Activated T-cell treated with anti-CD3 and anti-CD28 coated beads, Interleukin-2, amount 50 U/mL, for 72 hours (primary cell): ENCODE measurements around the gene PADI2. TPM values are rescaled to one million over a fixed set of nuclear protein-coding genes. Genes with fewer than 3 reads are reported as not detected.
A peak's percentile ranks its signal among the peaks of the same experiment; 100 is the strongest.

Experiments used
- ATAC-seq, 2 donors: fragments of 150-1000 bp; cut with Tn5 transposase; replicated peaks in 1 of 2; 2 replicates each; pipeline ENCODE4 v1.10.0; 2021; ENCODE audit warnings: moderate library complexity in 2 of 2, mild to moderate bottlenecking in 1 of 2
- DNase-seq, 2 donors: peaks; one replicate each; pipeline ENCODE4 v3.0.0; 2021 to 2022; ENCODE audit warnings: mixed read lengths in 1 of 2
- H3K27ac Mint-ChIP-seq: one replicate; pipeline ENCODE4 v1.8.0; 2022; ENCODE audit warnings: mild to moderate bottlenecking, moderate library complexity, mixed read lengths
- H3K27me3 Mint-ChIP-seq: one replicate; pipeline ENCODE4 v1.8.0; 2022; ENCODE audit warnings: low read depth, mixed read lengths
- H3K36me3 Mint-ChIP-seq, 2 donors: one replicate each; pipeline ENCODE4 v1.8.0; 2022; ENCODE audit warnings: mixed read lengths in 2 of 2, mild to moderate bottlenecking in 1 of 2; ENCODE audit not compliant: insufficient read depth in 2 of 2
- H3K4me1 Mint-ChIP-seq: one replicate; pipeline ENCODE4 v1.8.0; 2022; ENCODE audit warnings: low read depth, mixed read lengths
- H3K4me3 Mint-ChIP-seq, 2 donors: one replicate each; pipeline ENCODE4 v1.8.0; 2022; ENCODE audit warnings: mild to moderate bottlenecking in 2 of 2, mixed read lengths in 2 of 2, moderate library complexity in 2 of 2
- H3K9me3 Mint-ChIP-seq, 2 donors: one replicate each; pipeline ENCODE4 v1.8.0; 2022; ENCODE audit warnings: mixed read lengths in 2 of 2
- total RNA-seq, 2 donors: library from RNA; stranded (reverse); gene quantifications; one replicate each; pipeline ENCODE4 v1.2.3, GENCODE V29; 2022

The PADI2 gene
- total RNA-seq = under 1 TPM; 0.10 to 0.14 TPM

GRCh38 chr1:17119076-17119772 lies at the start of gene PADI2:
PADI2 (minus strand) TSS chr1:17119451; CDS start chr1:17119371, 80 bp downstream.
- peaks cover 43% of the 10 kb centered on the region for H3K27me3 Mint-ChIP-seq
- no peaks in the 10 kb centered on the region for H3K36me3 Mint-ChIP-seq
- ATAC-seq (peak; percentile 94 to 95), DNase-seq (peak; percentile 58 to 68)
- no peaks in the 10 kb centered on the region for H3K9me3 Mint-ChIP-seq
- H3K4me3 Mint-ChIP-seq = peak within 1 kb of the TSS; percentile 51 to 60
- H3K4me1 Mint-ChIP-seq = peaks cover 4% of the 10 kb centered on the region
- H3K27ac Mint-ChIP-seq = no peak within 1 kb of the TSS

- Mint-ChIP-seq H3K4me3 (no peak overlapping the region), H3K9me3 (no peaks in the 10 kb centered on the region), H3K27ac (no peak overlapping the region), H3K27me3 (peaks cover 4% of the 10 kb centered on the region), H3K36me3 (no peaks in the 10 kb centered on the region), H3K4me1 (no peaks in the 10 kb centered on the region)
- DNase-seq (no peak), ATAC-seq (no peak)
These were observed 49.0 kb upstream of the PADI2 start for GRCh38 chr1:17168091-17168876.

- DNase-seq (no peak), ATAC-seq (no peak)
- Mint-ChIP-seq H3K27ac (no peak overlapping the region), H3K4me3 (no peak overlapping the region), H3K27me3 (no peaks in the 10 kb centered on the region), H3K9me3 (no peaks in the 10 kb centered on the region), H3K4me1 (no peaks in the 10 kb centered on the region), H3K36me3 (no peaks in the 10 kb centered on the region)
These were observed 48.5 kb upstream of the PADI2 start for GRCh38 chr1:17167786-17168090.

GRCh38 chr1:17167041-17167785 lies 48.0 kb upstream of the PADI2 start:
- H3K27me3 Mint-ChIP-seq = no peaks in the 10 kb centered on the region
- H3K4me3 Mint-ChIP-seq = no peak overlapping the region
- H3K9me3 Mint-ChIP-seq = no peaks in the 10 kb centered on the region
- no peak overlapping the region for H3K27ac Mint-ChIP-seq
- ATAC-seq = no peak
- H3K36me3 Mint-ChIP-seq = no peaks in the 10 kb centered on the region
- no peaks in the 10 kb centered on the region for H3K4me1 Mint-ChIP-seq
- no peak for DNase-seq

- ATAC-seq = no peak
These were observed 46.6 kb upstream of the PADI2 start for GRCh38 chr1:17165823-17166222.

GRCh38 chr1:17163789-17164666 lies 44.8 kb upstream of the PADI2 start:
- Mint-ChIP-seq H3K9me3 (peaks cover 0 to 3% of the 10 kb centered on the region in 2 donors), H3K27ac (no peak overlapping the region), H3K4me3 (no peak overlapping the region), H3K4me1 (no peaks in the 10 kb centered on the region), H3K36me3 (no peaks in the 10 kb centered on the region), H3K27me3 (no peaks in the 10 kb centered on the region)
- DNase-seq (no peak), ATAC-seq (no peak)

More at GRCh38 chr1:17165823-17166222, 46.6 kb upstream of the PADI2 start:
- Mint-ChIP-seq H3K4me1 (no peaks in the 10 kb centered on the region), H3K4me3 (no peak overlapping the region), H3K36me3 (no peaks in the 10 kb centered on the region), H3K27ac (no peak overlapping the region), H3K9me3 (peaks cover 0 to 3% of the 10 kb centered on the region in 2 donors), H3K27me3 (no peaks in the 10 kb centered on the region)
- no peak for DNase-seq

GRCh38 chr1:17163371-17163770 lies 44.1 kb upstream of the PADI2 start:
- ATAC-seq = no peak
- no peaks in the 10 kb centered on the region for H3K36me3 Mint-ChIP-seq
- no peaks in the 10 kb centered on the region for H3K27me3 Mint-ChIP-seq
- H3K27ac Mint-ChIP-seq = no peak overlapping the region
- peaks cover 0 to 3% of the 10 kb centered on the region in 2 donors for H3K9me3 Mint-ChIP-seq
- H3K4me1 Mint-ChIP-seq = no peaks in the 10 kb centered on the region
- DNase-seq = no peak
- no peak overlapping the region for H3K4me3 Mint-ChIP-seq

- H3K27ac Mint-ChIP-seq = no peak overlapping the region
- no peak overlapping the region for H3K4me3 Mint-ChIP-seq
- peaks cover 0 to 3% of the 10 kb centered on the region in 2 donors for H3K9me3 Mint-ChIP-seq
- H3K36me3 Mint-ChIP-seq = no peaks in the 10 kb centered on the region
- no peaks in the 10 kb centered on the region for H3K4me1 Mint-ChIP-seq
- no peaks in the 10 kb centered on the region for H3K27me3 Mint-ChIP-seq
- DNase-seq (no peak), ATAC-seq (no peak)
These were observed 43.7 kb upstream of the PADI2 start for GRCh38 chr1:17162941-17163340.

- ATAC-seq (no peak), DNase-seq (no peak)
- Mint-ChIP-seq H3K9me3 (peaks cover 0 to 3% of the 10 kb centered on the region in 2 donors), H3K27me3 (no peaks in the 10 kb centered on the region), H3K36me3 (no peaks in the 10 kb centered on the region), H3K4me1 (no peaks in the 10 kb centered on the region), H3K4me3 (no peak overlapping the region), H3K27ac (no peak overlapping the region)
These were observed 42.9 kb upstream of the PADI2 start for GRCh38 chr1:17161926-17162800.

GRCh38 chr1:17161137-17161740 lies 42.0 kb upstream of the PADI2 start:
- no peak for DNase-seq
- Mint-ChIP-seq H3K4me1 (no peaks in the 10 kb centered on the region), H3K4me3 (no peak overlapping the region), H3K9me3 (peaks cover 4 to 5% of the 10 kb centered on the region in 2 donors), H3K36me3 (peaks cover 0 to 3% of the 10 kb centered on the region in 2 donors), H3K27me3 (no peaks in the 10 kb centered on the region), H3K27ac (peak overlapping the region; percentile 11)
- ATAC-seq = no peak

- DNase-seq (no peak), ATAC-seq (no peak)
- Mint-ChIP-seq H3K27ac (no peak overlapping the region), H3K27me3 (no peaks in the 10 kb centered on the region), H3K4me1 (no peaks in the 10 kb centered on the region), H3K4me3 (no peak overlapping the region), H3K36me3 (peaks cover 5 to 8% of the 10 kb centered on the region in 2 donors), H3K9me3 (peaks cover 8 to 17% of the 10 kb centered on the region in 2 donors)
These were observed 39.7 kb upstream of the PADI2 start for GRCh38 chr1:17158961-17159360.
